BLaER1 (cell line): ENCODE data around the gene PLCZ1.

ENCODE experiments used
- H3K27ac ChIP-seq: shearing (Covaris generic); formaldehyde crosslinking; 2 replicates; pipeline ENCODE4 v1.8.1; 2022
- H3K27me3 ChIP-seq: shearing (Covaris generic); formaldehyde crosslinking; 2 replicates; pipeline ENCODE4 v1.8.1; 2022
- H3K36me3 ChIP-seq: shearing (Covaris generic); formaldehyde crosslinking; 2 replicates; pipeline ENCODE4 v1.8.1; 2022
- H3K4me1 ChIP-seq: shearing (Covaris generic); formaldehyde crosslinking; 2 replicates; pipeline ENCODE4 v1.8.1; 2022
- H3K4me2 ChIP-seq: shearing (Covaris generic); formaldehyde crosslinking; 2 replicates; pipeline ENCODE4 v1.8.1; 2022
- H3K4me3 ChIP-seq: shearing (Covaris generic); formaldehyde crosslinking; 2 replicates; pipeline ENCODE4 v1.8.1; 2022
- H3K9ac ChIP-seq: shearing (Covaris generic); formaldehyde crosslinking; 2 replicates; pipeline ENCODE4 v1.8.1; 2022
- H3K9me3 ChIP-seq: shearing (Covaris generic); formaldehyde crosslinking; 2 replicates; pipeline ENCODE4 v1.8.1; 2022
- H4K20me1 ChIP-seq: shearing (Covaris generic); formaldehyde crosslinking; 2 replicates; pipeline ENCODE4 v1.8.1; 2022
- Cebpa-rat ChIP-seq: shearing (Covaris generic); IDR thresholded peaks from 2 replicates; pipeline ENCODE4 v1.8.1; 2022

PLCZ1 gene

GRCh38 chr12:18750085-18750484 is 12.3 kb upstream of the PLCZ1 start:
- Histone ChIP-seq H3K4me2 (no peak overlapping the region), H4K20me1 (no peaks in the 10 kb centered on the region), H3K9ac (no peak overlapping the region), H3K4me3 (no peak overlapping the region), H3K9me3 (no peaks in the 10 kb centered on the region), H3K36me3 (no peaks in the 10 kb centered on the region), H3K27ac (no peak overlapping the region), H3K4me1 (no peaks in the 10 kb centered on the region), H3K27me3 (no peaks in the 10 kb centered on the region)
- no peak for TF ChIP-seq Cebpa-rat

DNA sequence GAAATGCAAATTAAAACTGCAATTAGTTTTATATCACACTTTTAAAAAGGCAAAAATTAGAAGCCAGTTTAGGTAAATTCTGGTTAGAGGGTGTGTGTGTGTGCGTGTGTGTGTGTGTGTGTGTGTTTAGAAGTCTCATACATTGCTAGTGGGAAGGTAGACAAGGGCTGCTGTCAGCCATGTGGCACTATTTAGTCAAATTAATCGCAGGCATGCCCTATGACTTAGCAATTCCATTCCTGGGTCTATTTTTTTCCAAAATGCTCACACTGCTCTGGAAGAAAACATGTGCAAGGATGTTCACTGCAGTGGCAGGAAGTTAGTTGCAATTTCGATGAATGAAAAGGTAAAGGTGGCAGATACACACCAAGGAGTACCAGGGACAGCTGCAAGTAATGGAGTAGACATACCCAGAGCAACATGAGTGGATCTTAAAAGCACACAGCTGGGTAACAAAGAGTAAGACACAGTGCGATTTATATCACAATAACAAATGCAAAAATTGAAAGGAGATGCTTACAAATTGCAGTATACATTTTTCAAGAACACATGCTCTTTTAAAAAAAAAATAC is 11.7 kb upstream of the PLCZ1 start:
- no peak overlapping the region for H3K27ac ChIP-seq
- H3K4me3 ChIP-seq: no peak overlapping the region
- no peak overlapping the region for H3K9ac ChIP-seq
- no peaks in the 10 kb centered on the region for H3K9me3 ChIP-seq
- no peaks in the 10 kb centered on the region for H3K27me3 ChIP-seq
- TF ChIP-seq Cebpa-rat: no peak
- H4K20me1 ChIP-seq: no peaks in the 10 kb centered on the region
- no peaks in the 10 kb centered on the region for H3K4me1 ChIP-seq
- H3K4me2 ChIP-seq: no peak overlapping the region
- no peaks in the 10 kb centered on the region for H3K36me3 ChIP-seq

DNA sequence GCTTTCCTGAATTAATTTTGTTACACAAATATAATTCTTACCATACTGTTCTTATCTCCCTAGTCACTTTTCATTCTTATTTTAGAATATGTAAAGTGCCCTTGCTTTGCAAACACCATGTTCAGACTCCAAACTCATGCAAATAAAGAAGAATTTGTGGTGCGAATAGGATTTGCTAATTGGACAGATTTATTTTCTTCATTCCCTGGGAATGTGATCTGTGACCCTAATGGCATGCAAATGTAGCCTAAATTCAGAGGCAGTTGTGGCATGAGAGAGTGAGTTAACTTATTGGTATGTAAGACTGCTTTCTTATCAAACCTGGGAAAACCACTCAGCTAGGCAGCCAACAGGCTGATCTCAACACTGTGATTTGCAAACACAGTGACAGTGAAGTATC is 10.1 kb upstream of the PLCZ1 start:
- Histone ChIP-seq H3K27ac (no peak overlapping the region), H3K36me3 (no peaks in the 10 kb centered on the region), H3K27me3 (no peaks in the 10 kb centered on the region), H3K4me1 (no peaks in the 10 kb centered on the region), H3K9me3 (no peaks in the 10 kb centered on the region), H3K9ac (no peak overlapping the region), H3K4me2 (no peak overlapping the region), H4K20me1 (no peaks in the 10 kb centered on the region), H3K4me3 (no peak overlapping the region)
- TF ChIP-seq Cebpa-rat: no peak

- no peak overlapping the region for H3K27ac ChIP-seq
- no peak overlapping the region for H3K9ac ChIP-seq
- H3K9me3 ChIP-seq: no peaks in the 10 kb centered on the region
- no peaks in the 10 kb centered on the region for H3K36me3 ChIP-seq
- no peaks in the 10 kb centered on the region for H4K20me1 ChIP-seq
- no peak overlapping the region for H3K4me2 ChIP-seq
- TF ChIP-seq Cebpa-rat: no peak
- no peaks in the 10 kb centered on the region for H3K4me1 ChIP-seq
- H3K4me3 ChIP-seq: no peak overlapping the region
- H3K27me3 ChIP-seq: no peaks in the 10 kb centered on the region
Measured at GRCh38 chr12:18731156-18731555, 6.7 kb downstream of the PLCZ1 start.

DNA sequence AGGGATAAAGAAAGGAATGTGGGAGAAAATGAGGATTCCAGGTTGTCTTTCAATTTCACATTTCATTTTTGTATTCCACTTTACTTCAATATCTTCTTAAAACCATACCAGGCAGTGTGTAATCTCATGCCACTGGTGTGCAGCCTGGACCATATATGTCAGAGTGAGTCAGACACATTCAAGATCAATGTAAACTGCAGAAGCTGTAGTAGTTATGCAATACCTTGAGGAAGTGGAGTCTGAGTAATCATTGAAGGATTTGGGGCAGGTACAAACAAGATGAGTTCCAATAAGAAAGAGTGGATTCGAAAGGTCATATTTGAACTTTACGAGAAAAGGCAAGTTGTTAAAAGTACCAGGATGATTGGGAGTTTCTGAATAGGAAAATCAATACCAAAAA is 14.1 kb downstream of the PLCZ1 start:
- H3K4me3 ChIP-seq: no peak overlapping the region
- H3K36me3 ChIP-seq: no peaks in the 10 kb centered on the region
- no peaks in the 10 kb centered on the region for H3K4me1 ChIP-seq
- H3K9me3 ChIP-seq: no peaks in the 10 kb centered on the region
- no peak for TF ChIP-seq Cebpa-rat
- no peak overlapping the region for H3K9ac ChIP-seq
- H3K4me2 ChIP-seq: no peak overlapping the region
- H3K27me3 ChIP-seq: no peaks in the 10 kb centered on the region
- H3K27ac ChIP-seq: no peak overlapping the region
- H4K20me1 ChIP-seq: no peaks in the 10 kb centered on the region

- Histone ChIP-seq H3K4me1 (no peaks in the 10 kb centered on the region), H3K4me2 (no peak overlapping the region), H3K27me3 (no peaks in the 10 kb centered on the region), H3K27ac (no peak overlapping the region), H3K4me3 (no peak overlapping the region), H3K9ac (no peak overlapping the region), H3K9me3 (no peaks in the 10 kb centered on the region), H3K36me3 (no peaks in the 10 kb centered on the region), H4K20me1 (no peaks in the 10 kb centered on the region)
- TF ChIP-seq Cebpa-rat: no peak
Measured at GRCh38 chr12:18721452-18721851, 16.4 kb downstream of the PLCZ1 start.

DNA sequence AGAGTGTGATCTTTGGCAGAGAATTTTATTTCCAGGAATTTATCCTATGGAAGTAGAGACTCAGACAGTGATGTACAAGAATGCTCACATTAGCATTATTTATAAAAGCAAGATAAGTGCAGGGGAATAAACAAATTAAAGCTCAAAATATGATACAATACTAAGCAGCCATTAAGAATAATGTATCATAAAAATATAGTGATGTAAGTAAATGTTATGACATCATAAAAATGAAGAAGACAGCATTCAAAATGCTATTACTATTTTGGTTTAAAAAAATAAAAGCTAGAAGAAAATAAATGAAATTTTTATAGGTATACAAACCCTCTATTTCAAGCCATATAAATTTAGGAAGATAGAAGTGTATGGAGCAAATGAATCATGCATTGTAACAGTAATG is 17.1 kb downstream of the PLCZ1 start:
- no peaks in the 10 kb centered on the region for H4K20me1 ChIP-seq
- H3K27ac ChIP-seq: no peak overlapping the region
- H3K36me3 ChIP-seq: no peaks in the 10 kb centered on the region
- no peaks in the 10 kb centered on the region for H3K27me3 ChIP-seq
- H3K9ac ChIP-seq: no peak overlapping the region
- H3K4me1 ChIP-seq: no peaks in the 10 kb centered on the region
- TF ChIP-seq Cebpa-rat: no peak
- H3K4me2 ChIP-seq: no peak overlapping the region
- no peak overlapping the region for H3K4me3 ChIP-seq
- H3K9me3 ChIP-seq: no peaks in the 10 kb centered on the region

- TF ChIP-seq Cebpa-rat: no peak
- no peaks in the 10 kb centered on the region for H3K36me3 ChIP-seq
- H3K4me1 ChIP-seq: no peaks in the 10 kb centered on the region
- H3K9ac ChIP-seq: no peak overlapping the region
- no peak overlapping the region for H3K27ac ChIP-seq
- H3K9me3 ChIP-seq: no peaks in the 10 kb centered on the region
- H3K27me3 ChIP-seq: no peaks in the 10 kb centered on the region
- H3K4me3 ChIP-seq: no peak overlapping the region
- H3K4me2 ChIP-seq: no peak overlapping the region
- H4K20me1 ChIP-seq: no peaks in the 10 kb centered on the region
Measured at GRCh38 chr12:18719922-18720510, 17.8 kb downstream of the PLCZ1 start.

GRCh38 chr12:18718462-18718861 is 19.4 kb downstream of the PLCZ1 start:
- Histone ChIP-seq H3K4me1 (no peaks in the 10 kb centered on the region), H3K4me2 (no peak overlapping the region), H3K4me3 (no peak overlapping the region), H3K9ac (no peak overlapping the region), H3K27me3 (no peaks in the 10 kb centered on the region), H3K36me3 (no peaks in the 10 kb centered on the region), H4K20me1 (no peaks in the 10 kb centered on the region), H3K9me3 (no peaks in the 10 kb centered on the region), H3K27ac (no peak overlapping the region)
- no peak for TF ChIP-seq Cebpa-rat

DNA sequence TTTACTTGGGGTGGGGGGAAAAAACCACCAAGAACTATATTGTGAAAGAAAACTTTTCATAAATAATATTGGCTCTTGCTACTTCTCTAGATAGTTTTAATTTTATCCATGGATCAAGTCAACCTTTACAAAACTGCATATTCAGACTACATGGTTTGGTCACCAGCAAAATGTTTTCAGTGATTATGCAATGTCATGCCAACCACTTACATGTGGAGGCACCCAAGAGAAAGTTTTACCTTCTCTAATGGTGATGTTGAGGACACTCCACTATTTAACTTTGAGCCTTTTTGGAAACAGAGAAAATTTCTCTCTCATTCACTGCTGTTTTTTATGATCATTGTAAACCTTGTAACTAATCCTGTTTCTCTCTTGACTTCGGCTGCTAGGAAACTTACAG is 21.6 kb downstream of the PLCZ1 start:
- H3K9ac ChIP-seq: no peak overlapping the region
- no peaks in the 10 kb centered on the region for H3K4me1 ChIP-seq
- H3K4me2 ChIP-seq: no peak overlapping the region
- no peak overlapping the region for H3K27ac ChIP-seq
- H3K27me3 ChIP-seq: no peaks in the 10 kb centered on the region
- no peak overlapping the region for H3K4me3 ChIP-seq
- TF ChIP-seq Cebpa-rat: no peak
- H3K9me3 ChIP-seq: no peaks in the 10 kb centered on the region
- no peaks in the 10 kb centered on the region for H4K20me1 ChIP-seq
- no peaks in the 10 kb centered on the region for H3K36me3 ChIP-seq

- no peaks in the 10 kb centered on the region for H4K20me1 ChIP-seq
- H3K4me1 ChIP-seq: no peaks in the 10 kb centered on the region
- no peaks in the 10 kb centered on the region for H3K36me3 ChIP-seq
- H3K9ac ChIP-seq: no peak overlapping the region
- H3K4me3 ChIP-seq: no peak overlapping the region
- no peaks in the 10 kb centered on the region for H3K9me3 ChIP-seq
- no peak overlapping the region for H3K27ac ChIP-seq
- H3K4me2 ChIP-seq: no peak overlapping the region
- no peaks in the 10 kb centered on the region for H3K27me3 ChIP-seq
- TF ChIP-seq Cebpa-rat: no peak
Measured at GRCh38 chr12:18706798-18707197, 31.0 kb downstream of the PLCZ1 start.
